ENCODE results near the gene PARN.
"Not testable (repeated sequence)": the region's sequence is repeated elsewhere in the genome, so short reads cannot be mapped to it uniquely, and the experiment has no call there.

The PARN gene

GRCh38 chr16:14423344-14423743, 206.7 kb downstream of the PARN start:
- DNase-seq: no peak

- DNase-seq: no peak
Observed at GRCh38 chr16:14420721-14421488, 209.2 kb downstream of the PARN start.

GRCh38 chr16:14420243-14420642, 209.8 kb downstream of the PARN start:
- DNase-seq: not testable (repeated sequence)

GRCh38 chr16:14419817-14420216, 210.2 kb downstream of the PARN start:
- DNase-seq: no peak

GRCh38 chr16:14418795-14419225, 211.2 kb downstream of the PARN start:
- no peak for DNase-seq

GRCh38 chr16:14416184-14416583, 213.9 kb downstream of the PARN start:
- no peak for DNase-seq

GRCh38 chr16:14415291-14415690, 214.8 kb downstream of the PARN start:
- DNase-seq: no peak

- DNase-seq: no peak
Observed at GRCh38 chr16:14409563-14409962, 220.5 kb downstream of the PARN start.

GRCh38 chr16:14407786-14408399, 222.2 kb downstream of the PARN start:
- DNase-seq: no peak

- no peak for DNase-seq
Observed at GRCh38 chr16:14405611-14406537, 224.2 kb downstream of the PARN start.

GRCh38 chr16:14403001-14403389, 227.1 kb downstream of the PARN start:
- DNase-seq: not testable (repeated sequence)

GRCh38 chr16:14402114-14403000, 227.7 kb downstream of the PARN start:
- DNase-seq: not testable (repeated sequence)

- not testable (repeated sequence) for DNase-seq
Observed at GRCh38 chr16:14401711-14402061, 228.4 kb downstream of the PARN start.

- not testable (repeated sequence) for DNase-seq
Observed at GRCh38 chr16:14400978-14401710, 228.9 kb downstream of the PARN start.

GRCh38 chr16:14400285-14400977, 229.6 kb downstream of the PARN start:
- no peak for DNase-seq

- DNase-seq: no peak
Observed at GRCh38 chr16:14399378-14400284, 230.4 kb downstream of the PARN start.

- no peak for DNase-seq
Observed at GRCh38 chr16:14398014-14398717, 231.9 kb downstream of the PARN start.

- DNase-seq: not testable (repeated sequence)
Observed at GRCh38 chr16:14395710-14396304, 234.3 kb downstream of the PARN start.

GRCh38 chr16:14394834-14395233, 235.2 kb downstream of the PARN start:
- no peak for DNase-seq
